ENCODE measurements around the gene REXO5.

REXO5 gene

GRCh38 chr16:20773679-20774078, 32.6 kb upstream of the REXO5 start:
- TF ChIP-seq OSR1 (CRISPR knock-in tag; IDR thresholded peaks at IDR 0.05) (no peak), ZNF565 (CRISPR knock-in tag; conservative IDR thresholded peaks at IDR 0.05; ENCODE audit: low read depth) (no peak), ZNF70 (CRISPR knock-in tag; IDR thresholded peaks at IDR 0.05) (no peak)
- TF ChIP-seq, protein P1, sequence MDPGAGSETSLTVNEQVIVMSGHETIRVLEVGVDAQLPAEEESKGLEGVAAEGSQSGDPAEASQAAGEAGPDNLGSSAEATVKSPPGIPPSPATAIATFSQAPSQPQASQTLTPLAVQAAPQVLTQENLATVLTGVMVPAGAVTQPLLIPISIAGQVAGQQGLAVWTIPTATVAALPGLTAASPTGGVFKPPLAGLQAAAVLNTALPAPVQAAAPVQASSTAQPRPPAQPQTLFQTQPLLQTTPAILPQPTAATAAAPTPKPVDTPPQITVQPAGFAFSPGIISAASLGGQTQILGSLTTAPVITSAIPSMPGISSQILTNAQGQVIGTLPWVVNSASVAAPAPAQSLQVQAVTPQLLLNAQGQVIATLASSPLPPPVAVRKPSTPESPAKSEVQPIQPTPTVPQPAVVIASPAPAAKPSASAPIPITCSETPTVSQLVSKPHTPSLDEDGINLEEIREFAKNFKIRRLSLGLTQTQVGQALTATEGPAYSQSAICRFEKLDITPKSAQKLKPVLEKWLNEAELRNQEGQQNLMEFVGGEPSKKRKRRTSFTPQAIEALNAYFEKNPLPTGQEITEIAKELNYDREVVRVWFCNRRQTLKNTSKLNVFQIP (CRISPR knock-in tag; IDR thresholded peaks at IDR 0.05; ENCODE audit: borderline replicate concordance, low read depth): no peak
- TF ChIP-seq, protein P2, sequence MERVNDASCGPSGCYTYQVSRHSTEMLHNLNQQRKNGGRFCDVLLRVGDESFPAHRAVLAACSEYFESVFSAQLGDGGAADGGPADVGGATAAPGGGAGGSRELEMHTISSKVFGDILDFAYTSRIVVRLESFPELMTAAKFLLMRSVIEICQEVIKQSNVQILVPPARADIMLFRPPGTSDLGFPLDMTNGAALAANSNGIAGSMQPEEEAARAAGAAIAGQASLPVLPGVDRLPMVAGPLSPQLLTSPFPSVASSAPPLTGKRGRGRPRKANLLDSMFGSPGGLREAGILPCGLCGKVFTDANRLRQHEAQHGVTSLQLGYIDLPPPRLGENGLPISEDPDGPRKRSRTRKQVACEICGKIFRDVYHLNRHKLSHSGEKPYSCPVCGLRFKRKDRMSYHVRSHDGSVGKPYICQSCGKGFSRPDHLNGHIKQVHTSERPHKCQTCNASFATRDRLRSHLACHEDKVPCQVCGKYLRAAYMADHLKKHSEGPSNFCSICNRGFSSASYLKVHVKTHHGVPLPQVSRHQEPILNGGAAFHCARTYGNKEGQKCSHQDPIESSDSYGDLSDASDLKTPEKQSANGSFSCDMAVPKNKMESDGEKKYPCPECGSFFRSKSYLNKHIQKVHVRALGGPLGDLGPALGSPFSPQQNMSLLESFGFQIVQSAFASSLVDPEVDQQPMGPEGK (CRISPR knock-in tag; IDR thresholded peaks at IDR 0.05; ENCODE audit: borderline replicate concordance): no peak
- ATAC-seq: no peak

DNA sequence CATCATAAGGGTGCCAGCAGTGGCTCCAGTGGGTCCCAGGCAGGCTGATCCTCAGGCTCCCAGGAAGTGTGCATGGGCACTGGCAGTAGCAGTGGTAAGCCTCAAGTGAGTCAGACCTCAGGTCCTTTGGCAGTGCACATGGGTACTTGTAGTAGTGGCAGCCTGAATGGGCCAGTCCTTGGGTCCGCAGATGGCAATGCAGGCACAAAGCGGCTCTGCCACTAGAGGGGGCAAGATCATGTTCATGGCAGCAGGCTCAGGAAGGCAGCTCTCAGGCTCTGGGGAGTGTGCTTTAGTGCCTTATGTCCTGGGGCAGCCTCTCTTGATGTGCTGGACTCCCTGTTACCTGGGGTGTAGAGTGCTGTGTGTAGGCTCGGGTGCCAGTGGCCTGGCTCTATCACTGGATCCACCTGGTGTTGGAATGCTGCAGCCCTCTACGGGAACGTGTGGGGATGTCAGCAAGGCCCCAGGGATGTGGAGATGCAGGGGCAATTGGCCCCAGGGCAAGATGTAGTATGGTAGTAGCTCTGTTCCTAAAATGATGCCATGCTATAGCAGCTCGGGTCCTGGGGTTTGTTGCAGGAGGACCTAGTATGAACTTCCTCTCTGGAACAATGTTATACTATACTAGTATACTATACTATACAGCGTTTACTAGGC, 31.5 kb upstream of the REXO5 start:
- peak; percentile 99 for ATAC-seq

More for the DNA sequence above, 31.5 kb upstream of the REXO5 start:
- TF ChIP-seq ZNF8 (CRISPR knock-in tag; IDR thresholded peaks at IDR 0.05) (no peak), ZFP30 (CRISPR knock-in tag; IDR thresholded peaks at IDR 0.05) (no peak), ZNF565 (CRISPR knock-in tag; conservative IDR thresholded peaks at IDR 0.05; ENCODE audit: low read depth) (no peak), CREB5 (CRISPR knock-in tag; IDR thresholded peaks at IDR 0.05; ENCODE audit: low read depth) (no peak), BACH2 (CRISPR knock-in tag; IDR thresholded peaks at IDR 0.05; ENCODE audit: borderline replicate concordance) (no peak), CSDC2 (CRISPR knock-in tag; IDR thresholded peaks at IDR 0.05) (no peak), ISL1 (CRISPR knock-in tag; IDR thresholded peaks at IDR 0.05) (no peak), SNAI2 (CRISPR knock-in tag; IDR thresholded peaks at IDR 0.05) (no peak), CSRNP3 (CRISPR knock-in tag; IDR thresholded peaks at IDR 0.05) (no peak), ZC3H10 (CRISPR knock-in tag; IDR thresholded peaks at IDR 0.05) (no peak), PPARA (CRISPR knock-in tag; IDR thresholded peaks at IDR 0.05; ENCODE audit: borderline replicate concordance) (no peak), OSR1 (CRISPR knock-in tag; IDR thresholded peaks at IDR 0.05) (no peak), ZFP3 (CRISPR knock-in tag; IDR thresholded peaks at IDR 0.05) (no peak), TCF4 (CRISPR knock-in tag; IDR thresholded peaks at IDR 0.05; ENCODE audit: borderline replicate concordance) (no peak), GLIS3 (CRISPR knock-in tag; IDR thresholded peaks at IDR 0.05) (no peak), TOX (CRISPR knock-in tag; IDR thresholded peaks at IDR 0.05; ENCODE audit: borderline replicate concordance) (no peak), ARNTL (CRISPR knock-in tag; IDR thresholded peaks at IDR 0.05; ENCODE audit: borderline replicate concordance, low read depth) (no peak)
- TF ChIP-seq, protein P1 (CRISPR knock-in tag; IDR thresholded peaks at IDR 0.05; ENCODE audit: borderline replicate concordance, low read depth): no peak
- TF ChIP-seq, protein P2 (CRISPR knock-in tag; IDR thresholded peaks at IDR 0.05; ENCODE audit: borderline replicate concordance): no peak

Data from SK-N-SH treated with all-trans-retinoic acid at 6 μM for 48 hours (cell line).